Subcutaneous abdominal adipose tissue (tissue), 5 donors: ENCODE measurements around the gene CDX1.

Experiments used
- H3K27ac ChIP-seq: one replicate; pipeline ENCODE4 v1.7.0; 2013; ENCODE audit warnings: low read depth, mild to moderate bottlenecking, inconsistent platforms, low read length, moderate library complexity
- H3K27me3 ChIP-seq, 5 donors: one replicate each; pipeline ENCODE4 v1.7.0; 2013; ENCODE audit warnings: low read length in 5 of 5, inconsistent platforms in 1 of 5; ENCODE audit not compliant: control insufficient read depth in 5 of 5, insufficient read depth in 4 of 5
- H3K36me3 ChIP-seq, 5 donors: one replicate each; pipeline ENCODE4 v1.7.0; 2013; ENCODE audit warnings: low read length in 5 of 5; ENCODE audit not compliant: control insufficient read depth in 5 of 5, insufficient read depth in 5 of 5
- H3K4me1 ChIP-seq, 5 donors: one replicate each; pipeline ENCODE4 v1.7.0; 2013; ENCODE audit warnings: low read length in 5 of 5, mild to moderate bottlenecking in 3 of 5, moderate library complexity in 1 of 5; ENCODE audit not compliant: control insufficient read depth in 5 of 5, insufficient read depth in 5 of 5
- H3K4me3 ChIP-seq, 5 donors: one replicate each; pipeline ENCODE4 v1.7.0; 2013; ENCODE audit warnings: low read length in 5 of 5, low read depth in 1 of 5
- H3K9ac ChIP-seq, 5 donors: one replicate each; pipeline ENCODE4 v1.7.0; 2013; ENCODE audit warnings: low read length in 5 of 5, mild to moderate bottlenecking in 4 of 5, moderate library complexity in 3 of 5
- H3K9me3 ChIP-seq, 5 donors: one replicate each; pipeline ENCODE4 v1.7.0; 2013; ENCODE audit warnings: low read length in 5 of 5; ENCODE audit not compliant: control insufficient read depth in 5 of 5
- donor health status: healthy.
- donor health status: healthy.
- donor health status: healthy.
- donor health status: healthy.
- donor health status: healthy.

CDX1 gene

DNA sequence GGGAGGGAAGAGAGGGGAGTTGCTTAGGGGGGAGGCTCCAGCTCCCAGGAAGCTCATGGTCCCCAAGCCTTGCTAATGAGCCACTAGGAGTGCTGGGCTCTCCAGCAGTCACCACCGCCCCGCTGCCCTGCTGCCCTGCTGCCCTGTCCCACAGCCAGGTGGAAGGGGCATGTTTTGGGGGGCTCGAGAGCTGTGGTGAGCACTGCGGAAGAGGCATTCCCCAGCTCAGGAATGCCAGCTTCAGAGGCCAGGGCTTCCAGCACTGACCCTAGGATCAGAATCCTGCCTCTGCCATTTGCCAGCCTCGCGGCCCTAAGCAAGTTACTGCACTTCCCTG lies 40.2 kb downstream of the CDX1 start:
- H3K4me3 ChIP-seq = no peak overlapping the region
- no peaks in the 10 kb centered on the region for H3K9me3 ChIP-seq
- peaks cover 0 to 7% (median 0%) of the 10 kb centered on the region in 5 donors for H3K4me1 ChIP-seq
- H3K27ac ChIP-seq = no peak overlapping the region
- H3K9ac ChIP-seq = no peak overlapping the region
- H3K36me3 ChIP-seq = no peaks in the 10 kb centered on the region
- peaks cover 0 to 4% (median 2%) of the 10 kb centered on the region in 5 donors for H3K27me3 ChIP-seq

DNA sequence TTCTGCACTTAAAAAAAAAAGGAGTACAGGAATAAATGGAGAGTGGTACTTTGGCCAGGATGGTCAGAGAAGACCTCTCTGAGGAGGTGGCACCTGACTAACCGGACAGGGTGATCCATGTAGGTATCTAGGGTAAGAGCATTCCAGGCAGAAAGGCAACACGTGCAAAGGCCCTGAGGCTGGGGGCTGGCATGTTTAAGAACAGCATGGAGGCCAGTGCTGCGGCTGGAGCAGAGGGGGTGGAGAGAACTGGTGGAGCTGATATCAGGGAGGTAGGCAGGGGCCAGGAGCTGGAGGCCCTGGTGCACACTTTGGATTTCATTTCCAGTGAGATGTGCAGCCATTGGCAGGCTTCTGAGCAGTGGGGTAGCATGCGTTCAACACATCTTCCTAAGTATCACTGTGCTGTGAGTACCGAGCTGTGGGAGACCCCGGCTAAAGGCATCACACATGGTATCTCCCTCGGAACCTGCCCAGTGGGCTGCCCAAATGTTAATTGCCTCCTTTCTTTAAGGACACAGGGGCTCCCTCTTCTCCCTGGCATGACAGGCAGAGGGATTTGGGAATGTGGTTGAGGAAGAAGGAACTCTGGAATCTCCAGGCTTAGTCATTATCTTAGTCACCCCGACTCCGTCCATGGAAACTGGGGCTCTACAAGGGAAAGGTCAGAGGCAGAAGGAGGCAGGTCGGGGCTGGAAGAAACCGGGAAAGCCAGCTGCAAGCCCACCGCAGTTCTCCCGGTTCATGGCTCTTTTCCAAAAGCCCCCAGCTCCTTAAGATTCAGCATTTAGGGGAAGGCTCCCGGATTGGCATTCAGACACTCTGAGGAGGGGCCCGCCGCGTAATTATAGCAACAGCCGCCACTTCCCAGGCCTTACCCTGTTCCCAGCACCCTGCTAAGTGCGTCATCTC lies 41.9 kb downstream of the CDX1 start:
- Histone ChIP-seq H3K27me3 (peaks cover 0 to 6% (median 2%) of the 10 kb centered on the region in 5 donors), H3K36me3 (no peaks in the 10 kb centered on the region), H3K9me3 (no peaks in the 10 kb centered on the region), H3K4me3 (no peak overlapping the region), H3K27ac (no peak overlapping the region), H3K4me1 (peaks cover 0 to 7% (median 0%) of the 10 kb centered on the region in 5 donors), H3K9ac (no peak overlapping the region)

DNA sequence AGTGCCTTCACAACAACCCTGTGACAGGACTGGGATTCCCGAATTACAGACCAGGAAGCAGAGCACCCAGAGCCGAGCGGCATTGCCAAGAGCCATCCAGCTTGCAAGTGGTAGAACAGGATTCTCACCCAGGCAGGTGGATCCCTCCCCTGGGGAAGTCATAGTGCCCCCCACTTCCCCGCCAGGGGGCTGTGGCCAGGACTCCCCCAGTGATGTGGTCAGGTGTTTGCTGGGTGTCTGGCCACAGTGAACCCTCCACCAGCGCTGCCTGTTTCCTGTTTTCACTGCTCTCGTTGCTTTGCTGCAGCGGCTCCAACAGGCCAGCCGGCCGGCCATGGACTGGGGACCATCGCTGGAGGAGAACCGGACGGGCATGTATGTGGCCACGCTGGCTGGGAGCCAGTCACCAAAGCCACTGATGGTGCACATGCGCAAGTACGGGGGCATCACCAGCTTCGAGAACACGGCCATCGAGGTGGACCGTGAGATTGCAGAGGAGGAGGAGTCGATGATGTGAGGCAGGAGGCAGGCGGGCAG lies 42.6 kb downstream of the CDX1 start:
- Histone ChIP-seq H3K9me3 (no peaks in the 10 kb centered on the region), H3K4me3 (no peak overlapping the region), H3K36me3 (no peaks in the 10 kb centered on the region), H3K27me3 (peaks cover 0 to 6% (median 2%) of the 10 kb centered on the region in 5 donors), H3K4me1 (peaks cover 0 to 10% (median 0%) of the 10 kb centered on the region in 5 donors), H3K9ac (no peak overlapping the region), H3K27ac (no peak overlapping the region)

GRCh38 chr5:150210644-150211043 lies 44.1 kb downstream of the CDX1 start:
- peaks cover 0 to 4% (median 2%) of the 10 kb centered on the region in 5 donors for H3K27me3 ChIP-seq
- peaks cover 0 to 16% (median 7%) of the 10 kb centered on the region in 5 donors for H3K4me1 ChIP-seq
- no peaks in the 10 kb centered on the region for H3K9me3 ChIP-seq
- H3K27ac ChIP-seq = no peak overlapping the region
- no peaks in the 10 kb centered on the region for H3K36me3 ChIP-seq
- no peak overlapping the region for H3K9ac ChIP-seq
- no peak overlapping the region for H3K4me3 ChIP-seq

DNA sequence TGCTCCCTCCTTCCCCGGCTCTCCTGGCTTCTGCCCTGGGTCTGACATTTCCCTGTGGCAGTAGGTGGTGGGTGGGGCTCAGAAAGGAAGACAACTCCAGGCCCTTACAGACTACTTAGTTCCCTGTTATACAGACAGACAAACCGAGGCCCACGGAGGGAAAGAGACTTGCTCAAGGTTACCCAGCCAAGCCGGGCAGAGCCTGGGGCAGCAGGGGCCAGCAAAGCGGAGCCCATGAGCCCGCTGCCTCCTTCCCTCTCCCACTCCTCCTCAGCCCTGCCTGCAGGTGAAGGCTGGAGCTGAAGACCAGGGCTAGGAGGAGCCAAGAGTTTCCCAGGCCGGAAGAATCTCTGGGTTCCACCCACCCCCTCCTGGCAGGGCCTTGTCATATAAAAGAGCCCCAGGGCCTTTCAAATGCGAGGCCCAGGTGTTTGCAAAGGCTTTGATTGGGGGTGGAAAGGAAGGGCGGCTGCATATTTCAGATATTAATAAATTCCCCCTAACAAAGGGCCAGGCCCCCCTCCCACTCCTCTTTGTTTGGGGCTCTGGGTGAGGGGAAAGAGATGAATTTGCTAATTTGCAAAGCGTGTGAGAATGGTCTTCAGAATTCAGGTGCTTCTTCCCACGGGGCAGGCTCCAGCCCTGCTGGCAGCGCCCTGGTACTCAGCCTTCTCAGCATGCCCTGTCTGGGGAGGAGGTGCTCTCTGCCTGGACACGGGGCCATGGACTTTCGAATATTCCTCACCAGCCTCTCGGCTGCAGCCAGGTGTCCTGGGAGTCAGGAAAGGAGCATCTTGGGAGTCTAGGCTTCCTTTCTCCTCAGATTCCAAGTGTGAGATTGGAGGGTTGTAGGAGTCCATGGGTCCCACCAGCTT lies 44.8 kb downstream of the CDX1 start:
- Histone ChIP-seq H3K9me3 (no peaks in the 10 kb centered on the region), H3K4me1 (peaks cover 0 to 18% (median 10%) of the 10 kb centered on the region in 5 donors), H3K27me3 (peaks cover 0 to 4% (median 2%) of the 10 kb centered on the region in 5 donors), H3K36me3 (no peaks in the 10 kb centered on the region), H3K9ac (no peak overlapping the region), H3K4me3 (no peak overlapping the region), H3K27ac (no peak overlapping the region)

DNA sequence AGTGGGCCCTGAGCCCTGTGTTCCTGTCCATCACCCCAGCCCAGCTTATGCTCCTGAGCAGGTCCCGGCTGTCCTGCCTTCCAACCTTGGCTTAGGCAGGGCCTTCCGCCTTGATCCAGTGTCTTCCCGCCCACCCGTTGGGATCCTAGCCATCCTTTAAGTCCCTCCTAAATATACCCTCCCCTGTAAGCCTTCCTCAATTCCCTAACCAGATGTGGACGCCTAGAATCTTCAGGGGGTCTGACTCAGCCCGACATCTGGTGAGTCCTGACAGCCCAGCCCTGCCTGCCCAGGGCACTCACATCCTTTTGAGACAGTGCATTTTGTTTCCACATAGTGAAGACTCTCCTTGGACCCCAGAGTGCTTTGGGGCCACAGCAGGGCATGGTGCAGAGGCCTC lies 47.0 kb downstream of the CDX1 start:
- peaks cover 0 to 15% (median 2%) of the 10 kb centered on the region in 5 donors for H3K27me3 ChIP-seq
- H3K9ac ChIP-seq = no peak overlapping the region
- no peak overlapping the region for H3K27ac ChIP-seq
- no peaks in the 10 kb centered on the region for H3K36me3 ChIP-seq
- no peak overlapping the region for H3K4me3 ChIP-seq
- no peaks in the 10 kb centered on the region for H3K9me3 ChIP-seq
- peaks cover 1 to 26% (median 12%) of the 10 kb centered on the region in 5 donors for H3K4me1 ChIP-seq

- H3K27ac ChIP-seq = no peak overlapping the region
Measured at GRCh38 chr5:150214289-150214688, 47.7 kb downstream of the CDX1 start.

GRCh38 chr5:150215979-150216944 lies 49.7 kb downstream of the CDX1 start:
- Histone ChIP-seq H3K4me3 (no peak overlapping the region), H3K4me1 (peaks cover 1 to 23% (median 10%) of the 10 kb centered on the region in 5 donors), H3K9ac (no peak overlapping the region), H3K27me3 (peaks cover 0 to 17% (median 2%) of the 10 kb centered on the region in 5 donors), H3K27ac (no peak overlapping the region), H3K36me3 (no peaks in the 10 kb centered on the region), H3K9me3 (no peaks in the 10 kb centered on the region)

More at GRCh38 chr5:150214289-150214688, 47.7 kb downstream of the CDX1 start:
- H3K9ac ChIP-seq = no peak overlapping the region
- peaks cover 0 to 15% (median 2%) of the 10 kb centered on the region in 5 donors for H3K27me3 ChIP-seq
- H3K4me1 ChIP-seq = peaks cover 1 to 23% (median 10%) of the 10 kb centered on the region in 5 donors
- no peaks in the 10 kb centered on the region for H3K9me3 ChIP-seq
- H3K36me3 ChIP-seq = no peaks in the 10 kb centered on the region
- no peak overlapping the region for H3K4me3 ChIP-seq

GRCh38 chr5:150217038-150217437 lies 50.5 kb downstream of the CDX1 start:
- H3K9ac ChIP-seq = no peak overlapping the region
- no peak overlapping the region for H3K27ac ChIP-seq
- peaks cover 1 to 23% (median 10%) of the 10 kb centered on the region in 5 donors for H3K4me1 ChIP-seq
- H3K27me3 ChIP-seq = peaks cover 0 to 18% (median 2%) of the 10 kb centered on the region in 5 donors
- H3K36me3 ChIP-seq = no peaks in the 10 kb centered on the region
- H3K4me3 ChIP-seq = no peak overlapping the region
- H3K9me3 ChIP-seq = no peaks in the 10 kb centered on the region
